Measurements from ENCODE around the gene THEMIS. TPM values are rescaled to one million over a fixed set of nuclear protein-coding genes. Genes with fewer than 3 reads are reported as not detected.

THEMIS gene
- total RNA-seq, 2 experiments from 2014 or later, result 79.5 to 80.1 TPM

- Mint-ChIP-seq H3K4me3 (peak overlapping the region; percentile 7), H3K27me3 (no peaks in the 10 kb centered on the region), H3K4me1 (ENCODE audit: low read depth) (peaks cover 70% of the 10 kb centered on the region), H3K36me3 (ENCODE audit: low read depth) (peaks cover 38% of the 10 kb centered on the region), H3K9me3 (peaks cover 7% of the 10 kb centered on the region), H3K27ac (peak overlapping the region; percentile 70)
- POLR2A ChIA-PET, result no interaction called here
- ATAC-seq (peak; percentile 71), DNase-seq (no peak)
- intact Hi-C loops (cut with micrococcal nuclease), result no loop called here
- CTCF ChIA-PET, result interaction anchor here (0.9 kb wide), 1 partner anchor 12 kb away, joined by 4 read pairs; no protein-coding TSS in a partner anchor
- TF ChIP-seq CTCF (IDR thresholded peaks at IDR 0.05), result no peak
Measured at GRCh38 chr6:127748290-127748689, 152.6 kb downstream of the THEMIS start.

- Mint-ChIP-seq H3K36me3 (ENCODE audit: low read depth) (peaks cover 37% of the 10 kb centered on the region), H3K4me3 (no peak overlapping the region), H3K4me1 (ENCODE audit: low read depth) (peaks cover 61% of the 10 kb centered on the region), H3K9me3 (peaks cover 7% of the 10 kb centered on the region), H3K27me3 (no peaks in the 10 kb centered on the region), H3K27ac (peak overlapping the region; percentile 53)
- ATAC-seq (no peak), DNase-seq (no peak)
- CTCF ChIA-PET, result interaction anchor here (1.4 to 2.1 kb wide), 4 partner anchors 59 to 230 kb away, joined by 5 to 22 read pairs (median 6); no protein-coding TSS in a partner anchor
- POLR2A ChIA-PET, result no interaction called here
- intact Hi-C loops (cut with micrococcal nuclease), result loop anchor here (5.0 kb wide), 2 partner anchors 74 to 119 kb away; no protein-coding TSS in a partner anchor
- no peak for TF ChIP-seq CTCF (IDR thresholded peaks at IDR 0.05)
Measured at GRCh38 chr6:127738423-127738822, 162.4 kb downstream of the THEMIS start.

- peak overlapping the region; percentile 41 for H3K27ac Mint-ChIP-seq
- H3K36me3 Mint-ChIP-seq (ENCODE audit: low read depth), result peaks cover 39% of the 10 kb centered on the region
- no peak for DNase-seq
- CTCF ChIA-PET, result interaction anchor here (0.6 to 2.7 kb wide), 24 partner anchors 8 to 779 kb away, joined by 3 to 22 read pairs (median 4); no protein-coding TSS in a partner anchor
- H3K27me3 Mint-ChIP-seq, result no peaks in the 10 kb centered on the region
- peaks cover 7% of the 10 kb centered on the region for H3K9me3 Mint-ChIP-seq
- POLR2A ChIA-PET, result no interaction called here
- no peak for ATAC-seq
- H3K4me3 Mint-ChIP-seq, result no peak overlapping the region
- TF ChIP-seq CTCF (IDR thresholded peaks at IDR 0.05), result no peak
- peaks cover 62% of the 10 kb centered on the region for H3K4me1 Mint-ChIP-seq (ENCODE audit: low read depth)
- intact Hi-C loops (cut with micrococcal nuclease), result loop anchor here (5.0 kb wide), 2 partner anchors 75 to 120 kb away; no protein-coding TSS in a partner anchor
Measured at GRCh38 chr6:127737768-127738167, 163.1 kb downstream of the THEMIS start.

GRCh38 chr6:127737009-127737486 is 163.8 kb downstream of the THEMIS start:
- intact Hi-C loops (cut with micrococcal nuclease), result loop anchor here (5.0 kb wide), 2 partner anchors 75 to 120 kb away; no protein-coding TSS in a partner anchor
- no peak overlapping the region for H3K4me3 Mint-ChIP-seq
- POLR2A ChIA-PET, result interaction anchor here (0.6 kb wide), 1 partner anchor 9 kb away, joined by 3 read pairs; no protein-coding TSS in a partner anchor
- peaks cover 7% of the 10 kb centered on the region for H3K9me3 Mint-ChIP-seq
- peak overlapping the region; percentile 41 for H3K27ac Mint-ChIP-seq
- peaks cover 43% of the 10 kb centered on the region for H3K36me3 Mint-ChIP-seq (ENCODE audit: low read depth)
- ATAC-seq (peak; percentile 88), DNase-seq (peak; percentile 50)
- H3K4me1 Mint-ChIP-seq (ENCODE audit: low read depth), result peaks cover 64% of the 10 kb centered on the region
- CTCF ChIA-PET, result interaction anchor here (0.6 to 2.7 kb wide), 28 partner anchors 9 to 780 kb away, joined by 3 to 22 read pairs (median 4); no protein-coding TSS in a partner anchor
- H3K27me3 Mint-ChIP-seq, result no peaks in the 10 kb centered on the region
- peak; percentile 72 for TF ChIP-seq CTCF (IDR thresholded peaks at IDR 0.05)

GRCh38 chr6:127732927-127733326 is 167.9 kb downstream of the THEMIS start:
- Mint-ChIP-seq H3K4me3 (no peak overlapping the region), H3K4me1 (ENCODE audit: low read depth) (peaks cover 65% of the 10 kb centered on the region), H3K9me3 (no peaks in the 10 kb centered on the region), H3K27me3 (no peaks in the 10 kb centered on the region), H3K36me3 (ENCODE audit: low read depth) (peaks cover 37% of the 10 kb centered on the region), H3K27ac (no peak overlapping the region)
- ChIA-PET CTCF (interaction anchor here (0.7 to 1.1 kb wide), 2 partner anchors 8 to 13 kb away, joined by 3 to 4 read pairs; no protein-coding TSS in a partner anchor), POLR2A (no interaction called here)
- ATAC-seq (no peak), DNase-seq (no peak)
- no peak for TF ChIP-seq CTCF (IDR thresholded peaks at IDR 0.05)
- intact Hi-C loops (cut with micrococcal nuclease), result no loop called here
